ENCODE data around the gene CNNM3.
A peak's percentile ranks its signal among the peaks of the same experiment; 100 is the strongest.

The CNNM3 gene

DNA sequence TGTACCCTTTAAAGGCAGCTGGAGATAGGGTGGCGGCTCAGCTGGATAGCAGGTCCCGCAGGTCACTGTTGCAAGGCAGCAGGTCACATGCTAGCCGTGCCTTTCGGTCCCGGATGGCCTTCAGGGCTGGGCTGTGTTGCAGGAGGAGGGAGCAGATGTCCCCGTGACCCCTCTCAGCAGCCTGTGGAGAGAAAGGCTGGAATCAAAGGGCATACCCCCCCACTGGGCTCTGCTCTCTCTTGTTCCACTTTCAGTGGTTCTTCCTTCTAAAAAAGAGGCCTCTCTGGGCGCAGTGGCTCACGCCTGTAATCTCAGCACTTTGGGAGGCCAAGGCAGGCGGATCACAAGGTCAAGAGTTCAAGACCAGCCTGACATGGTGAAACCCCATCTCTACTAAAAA, 32.2 kb downstream of the CNNM3 start:
- Histone ChIP-seq H3K27ac (ENCODE audit: low read length) (no peak overlapping the region), H2AFZ (ENCODE audit: low read depth, low read length) (no peak overlapping the region), H3K79me2 (ENCODE audit: low read length) (no peaks in the 10 kb centered on the region), H3K9ac (ENCODE audit: low read length) (no peak overlapping the region), H3K4me3 (ENCODE audit: low read length) (no peak overlapping the region), H3K9me3 (ENCODE audit: insufficient read depth, low read length) (no peaks in the 10 kb centered on the region), H3K4me1 (ENCODE audit: low read length) (no peaks in the 10 kb centered on the region), H3K4me2 (ENCODE audit: low read length) (no peak overlapping the region), H3K36me3 (replicated peaks; ENCODE audit: low read depth, low read length) (peaks cover 13% of the 10 kb centered on the region), H4K20me1 (ENCODE audit: insufficient read depth, low read length) (no peaks in the 10 kb centered on the region), H3K27me3 (ENCODE audit: low read depth, low read length) (no peaks in the 10 kb centered on the region)
- TF ChIP-seq EZH2phosphoT487 (IDR thresholded peaks at IDR 0.05; ENCODE audit: low read depth) = no peak
- TF ChIP-seq, protein P1, sequence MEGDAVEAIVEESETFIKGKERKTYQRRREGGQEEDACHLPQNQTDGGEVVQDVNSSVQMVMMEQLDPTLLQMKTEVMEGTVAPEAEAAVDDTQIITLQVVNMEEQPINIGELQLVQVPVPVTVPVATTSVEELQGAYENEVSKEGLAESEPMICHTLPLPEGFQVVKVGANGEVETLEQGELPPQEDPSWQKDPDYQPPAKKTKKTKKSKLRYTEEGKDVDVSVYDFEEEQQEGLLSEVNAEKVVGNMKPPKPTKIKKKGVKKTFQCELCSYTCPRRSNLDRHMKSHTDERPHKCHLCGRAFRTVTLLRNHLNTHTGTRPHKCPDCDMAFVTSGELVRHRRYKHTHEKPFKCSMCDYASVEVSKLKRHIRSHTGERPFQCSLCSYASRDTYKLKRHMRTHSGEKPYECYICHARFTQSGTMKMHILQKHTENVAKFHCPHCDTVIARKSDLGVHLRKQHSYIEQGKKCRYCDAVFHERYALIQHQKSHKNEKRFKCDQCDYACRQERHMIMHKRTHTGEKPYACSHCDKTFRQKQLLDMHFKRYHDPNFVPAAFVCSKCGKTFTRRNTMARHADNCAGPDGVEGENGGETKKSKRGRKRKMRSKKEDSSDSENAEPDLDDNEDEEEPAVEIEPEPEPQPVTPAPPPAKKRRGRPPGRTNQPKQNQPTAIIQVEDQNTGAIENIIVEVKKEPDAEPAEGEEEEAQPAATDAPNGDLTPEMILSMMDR (IDR thresholded peaks at IDR 0.05; ENCODE audit: low read depth, low read length) = no peak

DNA sequence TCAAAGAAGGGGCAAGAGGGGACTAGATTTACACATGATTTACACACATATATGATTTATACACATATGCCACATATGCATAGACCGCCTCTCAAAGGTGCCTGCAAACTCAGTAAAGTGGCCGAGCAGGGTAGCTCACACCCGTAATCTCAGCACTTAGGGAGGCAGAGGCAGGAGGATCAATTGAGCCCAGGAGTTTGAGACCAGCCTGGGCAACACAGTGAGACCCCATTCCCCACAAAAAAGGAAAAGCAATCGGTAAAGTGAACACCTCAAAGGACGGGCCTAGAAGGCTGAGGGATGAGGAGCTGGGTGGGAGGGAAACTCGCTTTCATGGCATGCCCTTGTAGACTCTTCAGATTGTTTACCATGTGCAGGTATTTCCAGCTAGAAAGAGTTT, 36.6 kb downstream of the CNNM3 start:
- no peaks in the 10 kb centered on the region for H3K9me3 ChIP-seq (ENCODE audit: insufficient read depth, low read length)
- peaks cover 9% of the 10 kb centered on the region; the same call in 1 of the 2 replicates for H4K20me1 ChIP-seq (ENCODE audit: insufficient read depth, low read length)
- peaks cover 28% of the 10 kb centered on the region for H3K79me2 ChIP-seq (ENCODE audit: low read length)
- H3K4me1 ChIP-seq (ENCODE audit: low read length) = peaks cover 6% of the 10 kb centered on the region
- no peak overlapping the region for H3K4me3 ChIP-seq (ENCODE audit: low read length)
- no peaks in the 10 kb centered on the region for H3K27me3 ChIP-seq (ENCODE audit: low read depth, low read length)
- H2AFZ ChIP-seq (ENCODE audit: low read depth, low read length) = no peak overlapping the region
- H3K4me2 ChIP-seq (ENCODE audit: low read length) = no peak overlapping the region
- TF ChIP-seq, protein P1 (IDR thresholded peaks at IDR 0.05; ENCODE audit: low read depth, low read length) = no peak
- no peak for TF ChIP-seq EZH2phosphoT487 (IDR thresholded peaks at IDR 0.05; ENCODE audit: low read depth)
- H3K9ac ChIP-seq (ENCODE audit: low read length) = no peak overlapping the region
- no peak overlapping the region for H3K27ac ChIP-seq (ENCODE audit: low read length)
- H3K36me3 ChIP-seq (replicated peaks; ENCODE audit: low read depth, low read length) = peaks cover 20% of the 10 kb centered on the region

DNA sequence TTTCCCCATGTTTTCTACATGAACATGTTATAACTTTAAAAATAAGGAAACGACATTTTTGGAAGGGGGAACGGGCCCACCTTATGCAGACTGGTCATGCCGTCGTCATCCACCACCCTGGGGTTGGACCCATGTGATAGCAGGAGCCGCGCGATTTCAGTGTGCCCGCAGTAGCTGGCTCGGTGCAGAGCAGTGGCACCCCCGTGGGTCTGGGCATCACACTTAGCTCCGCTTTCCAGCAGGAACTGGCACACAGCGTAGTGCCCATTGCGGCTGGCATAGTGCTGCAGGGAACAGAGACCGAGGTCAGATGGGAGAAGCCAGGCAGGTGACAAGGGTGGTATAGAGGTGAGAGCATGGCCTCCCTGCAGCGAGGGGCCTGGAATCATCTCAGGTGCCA, 37.3 kb downstream of the CNNM3 start:
- Histone ChIP-seq H3K9me3 (ENCODE audit: insufficient read depth, low read length) (no peaks in the 10 kb centered on the region), H3K4me3 (ENCODE audit: low read length) (no peak overlapping the region), H3K27me3 (ENCODE audit: low read depth, low read length) (no peaks in the 10 kb centered on the region), H3K79me2 (ENCODE audit: low read length) (peaks cover 29% of the 10 kb centered on the region), H4K20me1 (ENCODE audit: insufficient read depth, low read length) (peaks cover 9% of the 10 kb centered on the region; the same call in 1 of the 2 replicates), H3K4me1 (ENCODE audit: low read length) (peaks cover 6% of the 10 kb centered on the region), H3K4me2 (ENCODE audit: low read length) (no peak overlapping the region), H3K36me3 (replicated peaks; ENCODE audit: low read depth, low read length) (peaks cover 20% of the 10 kb centered on the region), H2AFZ (ENCODE audit: low read depth, low read length) (no peak overlapping the region), H3K9ac (ENCODE audit: low read length) (no peak overlapping the region), H3K27ac (ENCODE audit: low read length) (no peak overlapping the region)
- TF ChIP-seq, protein P1 (IDR thresholded peaks at IDR 0.05; ENCODE audit: low read depth, low read length) = no peak
- no peak for TF ChIP-seq EZH2phosphoT487 (IDR thresholded peaks at IDR 0.05; ENCODE audit: low read depth)

DNA sequence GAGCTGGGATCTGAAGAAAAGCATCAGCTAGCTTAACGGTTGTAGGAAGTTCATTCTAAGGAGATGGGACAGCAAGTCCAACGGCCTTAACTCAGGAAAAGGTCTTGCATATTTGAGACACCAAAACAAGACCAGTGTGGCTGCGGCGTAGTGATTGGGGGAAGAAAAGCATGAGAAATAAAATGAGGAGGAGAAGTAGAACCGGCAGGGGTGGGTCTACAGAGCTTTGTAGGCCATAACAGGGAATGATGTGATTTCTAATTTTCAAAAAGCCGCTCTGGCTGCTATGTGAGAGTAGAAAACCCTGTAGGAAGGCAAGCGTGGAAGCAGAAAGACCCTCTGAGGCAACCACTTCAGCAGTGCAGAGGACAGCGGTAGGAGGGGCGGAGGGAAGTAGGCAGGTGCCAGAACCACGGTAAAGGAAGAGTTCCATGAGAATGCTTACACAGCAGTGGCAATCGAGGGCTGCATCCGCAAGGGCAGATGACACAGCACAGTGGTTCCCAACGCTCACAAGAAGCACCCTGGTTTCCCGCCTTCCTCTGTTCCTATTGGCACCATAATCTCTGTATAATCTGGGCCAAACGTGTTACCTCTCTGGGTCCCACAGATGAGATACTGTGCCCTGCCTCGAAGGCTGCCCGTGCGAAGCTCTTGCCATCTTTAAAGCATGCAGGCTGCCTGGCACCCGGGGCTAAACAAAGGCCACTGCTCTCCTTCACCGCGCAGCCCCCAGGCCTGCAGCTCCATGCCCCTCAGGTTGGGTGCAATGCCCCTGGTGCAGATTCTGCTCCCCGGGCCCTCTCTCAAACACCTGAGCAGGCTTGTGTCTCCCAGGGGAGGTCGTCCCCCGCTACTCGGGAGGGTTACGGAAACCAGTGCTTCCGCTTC, 41.0 kb downstream of the CNNM3 start:
- Histone ChIP-seq H3K4me3 (ENCODE audit: low read length) (peak overlapping the region; percentile 85), H3K27me3 (ENCODE audit: low read depth, low read length) (no peaks in the 10 kb centered on the region), H3K9ac (ENCODE audit: low read length) (peak overlapping the region; percentile 76), H3K4me2 (ENCODE audit: low read length) (peak overlapping the region; percentile 98), H3K27ac (ENCODE audit: low read length) (peak overlapping the region; percentile 51), H4K20me1 (ENCODE audit: insufficient read depth, low read length) (peaks cover 9% of the 10 kb centered on the region; the same call in 1 of the 2 replicates), H3K36me3 (replicated peaks; ENCODE audit: low read depth, low read length) (peaks cover 13% of the 10 kb centered on the region), H2AFZ (ENCODE audit: low read depth, low read length) (peak overlapping the region; percentile 48), H3K9me3 (ENCODE audit: insufficient read depth, low read length) (no peaks in the 10 kb centered on the region), H3K79me2 (ENCODE audit: low read length) (peaks cover 29% of the 10 kb centered on the region), H3K4me1 (ENCODE audit: low read length) (peaks cover 10% of the 10 kb centered on the region)
- TF ChIP-seq, protein P1 (IDR thresholded peaks at IDR 0.05; ENCODE audit: low read depth, low read length) = no peak
- no peak for TF ChIP-seq EZH2phosphoT487 (IDR thresholded peaks at IDR 0.05; ENCODE audit: low read depth)
